Transverse colon (tissue), 4 donors: ENCODE results near the gene DCAF11.

Experiments used
- POLR2A ChIP-seq: fragments of 450-650 bp; IDR thresholded peaks from one replicate; pipeline ENCODE4 v1.6.1; 2016; ENCODE audit warnings: antibody characterized with exemption, mild to moderate bottlenecking, moderate library complexity
- POLR2AphosphoS5 ChIP-seq, 3 donors: sonication (generic); formaldehyde crosslinking; IDR thresholded peaks; one replicate each; pipeline ENCODE4 v1.6.1; 2016; ENCODE audit warnings: antibody characterized with exemption in 3 of 3
- TF ChIP-seq, protein P1 (sequence below), 5 experiments: fragments of 200-600 bp in 3 of 5; fragments of 450-650 bp in 2 of 5; sonication (generic) in 3 of 5; IDR thresholded peaks; 1 replicate in 2 of 5; 2 replicates in 3 of 5; pipeline ENCODE4 v1.5.1; 2016 to 2017; ENCODE audit warnings: antibody characterized with exemption in 5 of 5, inconsistent platforms in 3 of 5, mild to moderate bottlenecking in 2 of 5, moderate library complexity in 1 of 5

DNA sequence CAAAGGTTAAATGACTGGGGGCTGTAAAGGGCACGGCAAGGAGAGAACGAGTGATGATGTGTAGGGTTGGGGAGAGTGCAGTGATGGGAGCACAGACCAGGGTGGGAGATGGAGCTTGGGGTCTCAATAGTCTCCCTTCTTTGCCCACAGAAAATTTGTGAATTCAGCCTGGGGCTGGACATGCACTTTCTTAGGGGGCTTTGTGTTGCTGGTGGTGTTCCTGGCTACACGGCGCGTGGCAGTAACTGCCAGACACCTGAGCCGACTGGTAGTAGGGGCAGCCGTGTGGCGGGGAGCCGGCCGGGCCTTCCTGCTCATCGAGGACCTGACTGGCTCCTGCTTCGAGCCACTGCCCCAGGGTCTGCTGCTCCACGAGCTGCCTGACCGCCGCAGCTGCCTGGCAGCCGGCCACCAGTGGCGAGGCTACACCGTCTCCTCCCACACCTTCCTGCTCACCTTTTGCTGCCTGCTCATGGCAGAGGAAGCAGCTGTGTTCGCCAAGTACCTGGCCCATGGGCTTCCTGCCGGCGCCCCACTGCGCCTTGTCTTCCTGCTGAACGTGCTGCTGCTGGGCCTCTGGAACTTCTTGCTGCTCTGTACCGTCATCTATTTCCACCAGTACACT, 17.6 kb downstream of the DCAF11 start:
- TF ChIP-seq, protein P1, sequence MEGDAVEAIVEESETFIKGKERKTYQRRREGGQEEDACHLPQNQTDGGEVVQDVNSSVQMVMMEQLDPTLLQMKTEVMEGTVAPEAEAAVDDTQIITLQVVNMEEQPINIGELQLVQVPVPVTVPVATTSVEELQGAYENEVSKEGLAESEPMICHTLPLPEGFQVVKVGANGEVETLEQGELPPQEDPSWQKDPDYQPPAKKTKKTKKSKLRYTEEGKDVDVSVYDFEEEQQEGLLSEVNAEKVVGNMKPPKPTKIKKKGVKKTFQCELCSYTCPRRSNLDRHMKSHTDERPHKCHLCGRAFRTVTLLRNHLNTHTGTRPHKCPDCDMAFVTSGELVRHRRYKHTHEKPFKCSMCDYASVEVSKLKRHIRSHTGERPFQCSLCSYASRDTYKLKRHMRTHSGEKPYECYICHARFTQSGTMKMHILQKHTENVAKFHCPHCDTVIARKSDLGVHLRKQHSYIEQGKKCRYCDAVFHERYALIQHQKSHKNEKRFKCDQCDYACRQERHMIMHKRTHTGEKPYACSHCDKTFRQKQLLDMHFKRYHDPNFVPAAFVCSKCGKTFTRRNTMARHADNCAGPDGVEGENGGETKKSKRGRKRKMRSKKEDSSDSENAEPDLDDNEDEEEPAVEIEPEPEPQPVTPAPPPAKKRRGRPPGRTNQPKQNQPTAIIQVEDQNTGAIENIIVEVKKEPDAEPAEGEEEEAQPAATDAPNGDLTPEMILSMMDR (IDR thresholded peaks at IDR 0.05) = no peak
- TF ChIP-seq POLR2A (no peak), POLR2AphosphoS5 (IDR thresholded peaks at IDR 0.05) (no peak)
